GM18511 (cell line): Measurements from ENCODE around the gene ZCCHC3.

Experiments
- ATAC-seq: cut with Tn5 transposase; IDR thresholded peaks from one replicate; pipeline ENCODE4 v1.9.1; 2021; ENCODE audit warnings: mild to moderate bottlenecking, moderate library complexity; ENCODE audit not compliant: unreplicated experiment

ZCCHC3 gene

GRCh38 chr20:278607-279571, 18.5 kb upstream of the ZCCHC3 start:
- no peak for ATAC-seq

GRCh38 chr20:284172-284571, 13.2 kb upstream of the ZCCHC3 start:
- no peak for ATAC-seq

- ATAC-seq = no peak
Observed at GRCh38 chr20:286508-286907, 10.9 kb upstream of the ZCCHC3 start.

GRCh38 chr20:288956-289692, 8.2 kb upstream of the ZCCHC3 start:
- no peak for ATAC-seq

GRCh38 chr20:289693-290083, 7.7 kb upstream of the ZCCHC3 start:
- no peak for ATAC-seq

GRCh38 chr20:290084-290831, 7.1 kb upstream of the ZCCHC3 start, which contains the start of gene C20orf96:
TSS of gene C20orf96 (minus strand) at chr20:290750. CDS start at chr20:290610, 140 bp downstream.
- peak; percentile 92 for ATAC-seq

- no peak for ATAC-seq
Observed at GRCh38 chr20:294602-295001, 2.8 kb upstream of the ZCCHC3 start.

GRCh38 chr20:295804-296203, 1.6 kb upstream of the ZCCHC3 start:
- no peak for ATAC-seq

- peak; percentile 27 for ATAC-seq
Observed at GRCh38 chr20:297925-298775, 780 bp downstream of the ZCCHC3 start.

- no peak for ATAC-seq
Observed at GRCh38 chr20:298776-299391, 1.5 kb downstream of the ZCCHC3 start.

- ATAC-seq = no peak
Observed at GRCh38 chr20:300345-300990, 3.1 kb downstream of the ZCCHC3 start.

GRCh38 chr20:301886-302848, 4.8 kb downstream of the ZCCHC3 start:
- ATAC-seq = no peak

GRCh38 chr20:305745-306144, 8.4 kb downstream of the ZCCHC3 start:
- no peak for ATAC-seq

GRCh38 chr20:308427-309038, 11.2 kb downstream of the ZCCHC3 start:
- no peak for ATAC-seq

- ATAC-seq = no peak
Observed at GRCh38 chr20:309306-309840, 12.0 kb downstream of the ZCCHC3 start.

- ATAC-seq = peak; percentile 99
Observed at GRCh38 chr20:309841-310644, 12.7 kb downstream of the ZCCHC3 start.

- ATAC-seq = no peak
Observed at GRCh38 chr20:310645-311044, 13.3 kb downstream of the ZCCHC3 start.
